ENCODE measurements around the gene ZGRF1. TPM values are rescaled to one million over a fixed set of nuclear protein-coding genes. Genes with fewer than 3 reads are reported as not detected.

Gene ZGRF1
- total and polyA plus RNA-seq, 9 of the 15 experiments (the other 6 are each of a cell fraction or from before 2014, with no cell fraction given), result 8.8 to 35.2 (median 22.0) TPM

GRCh38 chr4:112511803-112512118, 124.9 kb downstream of the ZGRF1 start:
- H3K9me1 ChIP-seq (ENCODE audit: control insufficient read depth, insufficient read depth, low read length), result no peaks in the 10 kb centered on the region
- H3K4me1 ChIP-seq (replicated peaks in 1 of 2; ENCODE audit: control insufficient read depth in 2 of 2, insufficient read depth in 2 of 2, low read length in 2 of 2), result peaks cover 0 to 32% of the 10 kb centered on the region in 2 experiments; a peak in 4 of 5 replicates
- H3K27me3 ChIP-seq (ENCODE audit: control insufficient read depth in 2 of 2, insufficient read depth in 2 of 2, low read length in 2 of 2), result peaks cover 52 to 65% of the 10 kb centered on the region in 2 experiments
- no peak overlapping the region for H3K9ac ChIP-seq (ENCODE audit: insufficient read depth in 1 of 2, low read depth in 2 of 2, low read length in 2 of 2)
- no peaks in the 10 kb centered on the region for H3K9me3 ChIP-seq (replicated peaks; ENCODE audit: control insufficient read depth, insufficient read depth, low read depth, low read length)
- intact Hi-C loops (cut with micrococcal nuclease) (no loop called here), in situ Hi-C loops (cut with MboI) (no loop called here)
- H3K4me2 ChIP-seq (ENCODE audit: insufficient read depth, low read length), result no peak overlapping the region
- no peak for DNase-seq (ENCODE audit: extremely low read depth in 1 of 4, low spot score in 3 of 4)
- no TSS peak for BruUV-seq (replicated peaks)
- no peak for ATAC-seq
- H3K4me3 ChIP-seq, result no peak overlapping the region
- ChIA-PET POLR2A (interaction anchor here (1.4 kb wide), 1 partner anchor 9 kb away, joined by 6 read pairs; no protein-coding TSS in a partner anchor), CTCF (ENCODE audit: low intra/inter-chr PET ratio) (no interaction called here)
- H3K36me3 ChIP-seq (ENCODE audit: control insufficient read depth, insufficient read depth, low read length), result no peaks in the 10 kb centered on the region
- 2% methylated on average over 4 of the region's 4 CpGs for WGBS (ENCODE audit: insufficient coverage, low coverage, missing lambda C conversion rate)
- no peak overlapping the region for H2AFZ ChIP-seq (ENCODE audit: low read depth, low read length)
- H3K79me2 ChIP-seq (ENCODE audit: control insufficient read depth, insufficient read depth, low read length), result no peaks in the 10 kb centered on the region
- no peak overlapping the region for H3K27ac ChIP-seq (ENCODE audit: extremely low read depth, low read depth, low read length)
- FAIRE-seq, result no peak
- H4K20me1 ChIP-seq (replicated peaks; ENCODE audit: control insufficient read depth, insufficient read depth, low read length), result no peaks in the 10 kb centered on the region; the same call in 1 of the 2 replicates
- no peak for TF ChIP-seq RNF219 (CRISPR knock-in tag; IDR thresholded peaks at IDR 0.05)
- no peak for TF ChIP-seq NR0B1 (IDR thresholded peaks at IDR 0.05; ENCODE audit: partially characterized antibody)
- TF ChIP-seq ZNF124 (CRISPR knock-in tag; IDR thresholded peaks at IDR 0.05), result no peak
- no peak for TF ChIP-seq CBFB (CRISPR knock-in tag; IDR thresholded peaks at IDR 0.05)
- no peak for TF ChIP-seq RBM17 (IDR thresholded peaks at IDR 0.05; ENCODE audit: borderline replicate concordance, low read depth, low read length)
- no peak for TF ChIP-seq ILF3 (IDR thresholded peaks at IDR 0.05; ENCODE audit: borderline replicate concordance)
- no peak for TF ChIP-seq BMI1 (IDR thresholded peaks at IDR 0.05; ENCODE audit: low read length)
